Fibroblast of skin of right quadriceps (primary cell): ENCODE data around the gene YIPF4.
A peak's percentile ranks its signal among the peaks of the same experiment; 100 is the strongest.
"Not testable (repeated sequence)": the region's sequence is repeated elsewhere in the genome, so short reads cannot be mapped to it uniquely, and the experiment has no call there.

Experiments used
- DNase-seq: peaks from one replicate; pipeline ENCODE4 v3.0.0-alpha.2; 2013

Gene YIPF4

GRCh38 chr2:32290000-32290339, 12.3 kb downstream of the YIPF4 start:
- peak; percentile 2 for DNase-seq

GRCh38 chr2:32291746-32292145, 14.0 kb downstream of the YIPF4 start:
- DNase-seq: no peak

GRCh38 chr2:32293493-32293892, 15.8 kb downstream of the YIPF4 start:
- not testable (repeated sequence) for DNase-seq

GRCh38 chr2:32293966-32294562, 16.4 kb downstream of the YIPF4 start:
- not testable (repeated sequence) for DNase-seq

GRCh38 chr2:32310577-32310976, 32.9 kb downstream of the YIPF4 start:
- no peak for DNase-seq

GRCh38 chr2:32314886-32315285, 37.2 kb downstream of the YIPF4 start:
- DNase-seq: no peak

DNA sequence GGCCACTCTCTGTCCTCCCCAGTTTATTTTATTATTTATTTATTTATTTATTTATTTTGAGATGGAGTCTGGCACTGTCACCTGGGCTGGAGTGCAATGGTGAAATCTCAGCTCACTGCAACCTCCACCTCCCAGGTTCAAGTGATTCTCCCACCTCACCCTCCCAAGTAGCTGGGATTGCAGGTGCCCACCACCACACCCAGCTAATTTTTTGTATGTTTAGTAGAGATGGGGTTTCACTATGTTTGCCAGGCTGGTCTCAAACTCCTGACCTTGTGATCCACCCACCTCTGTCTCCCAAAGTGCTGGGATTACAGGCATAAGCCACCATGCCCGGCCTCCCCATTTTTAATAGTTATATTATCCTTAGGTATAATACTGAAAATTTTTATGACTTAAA, 51.0 kb downstream of the YIPF4 start:
- DNase-seq: not testable (repeated sequence)

- not testable (repeated sequence) for DNase-seq
Measured at GRCh38 chr2:32329180-32329980, 51.7 kb downstream of the YIPF4 start.

GRCh38 chr2:32330136-32330535, 52.4 kb downstream of the YIPF4 start:
- peak; percentile 22 for DNase-seq

DNA sequence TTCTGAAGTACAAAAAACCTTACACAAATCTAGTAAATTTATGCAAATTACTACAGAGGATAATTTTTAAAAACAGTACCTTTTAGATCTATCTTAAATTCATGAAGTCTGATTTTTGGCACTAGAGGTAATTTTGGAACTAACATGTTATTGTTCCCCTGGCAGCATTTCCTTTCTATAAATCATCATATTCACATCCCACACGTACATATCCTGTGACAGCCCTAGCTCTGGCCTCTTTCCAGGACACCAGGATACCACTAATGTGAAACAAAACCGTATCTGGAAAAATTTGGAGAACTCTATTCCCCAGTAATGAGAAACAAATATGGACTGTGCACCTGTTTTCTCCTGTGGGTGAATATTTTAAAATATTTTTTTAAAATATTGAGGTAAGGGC, 65.1 kb downstream of the YIPF4 start:
- peak; percentile 9 for DNase-seq

- not testable (repeated sequence) for DNase-seq
Measured at GRCh38 chr2:32350797-32351196, 73.1 kb downstream of the YIPF4 start.

- peak; percentile 33 for DNase-seq
Measured at GRCh38 chr2:32355976-32356680, 78.4 kb downstream of the YIPF4 start.

- DNase-seq: peak; percentile 96
Measured at GRCh38 chr2:32356681-32357317, 79.1 kb downstream of the YIPF4 start, which contains the start of gene BIRC6. TSS of gene BIRC6 (plus strand) at chr2:32357023. CDS start at chr2:32357162, 139 bp downstream.

GRCh38 chr2:32357318-32358110, 79.8 kb downstream of the YIPF4 start:
- peak; percentile 27 for DNase-seq

DNA sequence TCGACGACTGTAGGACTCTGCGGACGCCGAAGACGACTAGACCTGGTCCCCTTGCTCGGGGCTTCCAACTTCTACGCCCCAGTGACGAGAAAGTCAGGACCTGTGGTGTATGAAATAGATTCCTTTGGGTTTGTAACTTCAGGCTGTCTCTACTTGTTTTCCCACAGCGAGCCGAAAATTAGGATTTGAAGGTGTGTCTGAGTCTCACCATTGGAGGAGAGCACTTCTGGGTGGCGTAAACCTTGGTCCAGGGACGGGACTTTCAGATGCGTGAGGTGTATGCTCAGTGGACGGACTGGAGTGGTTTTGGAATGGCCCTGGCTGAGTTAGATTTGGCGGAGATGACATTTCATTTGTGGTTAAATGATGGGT, 80.4 kb downstream of the YIPF4 start:
- peak; percentile 9 for DNase-seq

DNA sequence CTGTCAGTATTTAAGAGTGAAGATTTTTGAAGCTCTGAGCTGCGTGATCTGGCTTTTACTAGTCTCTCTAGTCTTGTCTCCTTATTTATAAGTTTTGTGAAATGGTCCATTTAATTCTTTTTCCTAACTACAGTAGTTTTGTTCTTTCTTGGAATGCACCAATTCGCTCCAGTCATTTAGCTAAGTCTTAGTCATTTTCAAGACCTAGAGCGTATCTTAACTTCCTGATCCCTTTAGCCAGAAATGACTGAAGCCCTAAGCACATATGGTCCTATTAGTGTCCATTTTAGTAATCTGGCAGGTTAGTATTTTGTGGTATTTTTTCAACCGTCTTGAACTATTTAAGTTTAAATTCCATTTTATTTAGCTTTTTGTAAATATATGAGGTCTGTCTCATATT, 82.7 kb downstream of the YIPF4 start:
- DNase-seq: peak; percentile 10

DNA sequence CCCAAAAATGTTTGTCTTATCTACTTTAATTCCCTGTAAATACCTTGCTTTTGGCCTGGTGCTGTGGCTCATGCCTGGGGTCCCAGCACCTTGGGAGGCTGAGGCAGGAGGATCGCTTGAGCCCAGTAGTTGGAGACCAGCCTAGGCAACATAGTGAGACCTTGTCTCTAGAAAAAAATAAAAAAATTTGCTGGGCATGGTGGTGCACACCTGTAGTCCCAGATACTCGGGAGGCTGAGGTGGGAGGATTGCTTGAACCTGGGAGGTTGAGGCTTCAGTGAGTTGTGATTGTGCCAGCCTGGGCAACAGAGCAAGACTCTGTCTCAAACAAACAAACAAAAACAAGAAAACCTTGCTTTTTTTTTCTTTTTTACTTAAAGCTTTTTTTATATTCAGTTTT, 85.3 kb downstream of the YIPF4 start:
- not testable (repeated sequence) for DNase-seq

- DNase-seq: no peak
Measured at GRCh38 chr2:32363597-32363996, 85.9 kb downstream of the YIPF4 start.

DNA sequence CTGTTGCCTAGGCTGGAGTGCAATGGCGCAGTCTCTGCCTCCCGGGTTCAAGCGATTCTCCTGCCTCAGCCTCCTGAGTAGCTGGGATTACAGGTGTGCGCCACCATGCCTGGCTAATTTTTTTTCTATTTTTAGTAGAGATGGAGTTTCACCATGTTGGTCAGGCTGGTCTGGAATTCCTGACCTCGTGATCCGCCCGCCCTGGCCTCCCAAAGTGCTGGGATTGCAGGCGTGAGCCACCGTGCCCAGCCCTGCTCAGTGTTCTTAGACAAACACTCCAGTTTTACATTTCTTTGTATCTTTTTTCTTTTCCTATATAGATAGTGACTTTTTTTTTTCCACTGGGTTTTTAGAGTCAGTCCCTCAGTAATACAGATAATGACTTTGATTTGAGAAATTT, 86.6 kb downstream of the YIPF4 start:
- DNase-seq: not testable (repeated sequence)

GRCh38 chr2:32365679-32366078, 88.0 kb downstream of the YIPF4 start:
- DNase-seq: not testable (repeated sequence)
